HG02588 (cell line): ENCODE measurements around the gene RAB10.
"Not testable (repeated sequence)": the region's sequence is repeated elsewhere in the genome, so short reads cannot be mapped to it uniquely, and the experiment has no call there.

ENCODE experiments used
- ATAC-seq: cut with Tn5 transposase; IDR thresholded peaks from one replicate; pipeline ENCODE4 v1.9.1; 2021; ENCODE audit warnings: mild to moderate bottlenecking, moderate library complexity; ENCODE audit not compliant: unreplicated experiment

The RAB10 gene

GRCh38 chr2:26054598-26055348 lies 20.9 kb downstream of the RAB10 start:
- no peak for ATAC-seq

- no peak for ATAC-seq
Observed at GRCh38 chr2:26058390-26058789, 24.5 kb downstream of the RAB10 start.

GRCh38 chr2:26059542-26059941 lies 25.7 kb downstream of the RAB10 start:
- no peak for ATAC-seq

GRCh38 chr2:26061539-26061938 lies 27.7 kb downstream of the RAB10 start:
- no peak for ATAC-seq

- no peak for ATAC-seq
Observed at GRCh38 chr2:26064846-26065245, 31.0 kb downstream of the RAB10 start.

GRCh38 chr2:26067186-26067974 lies 33.5 kb downstream of the RAB10 start:
- ATAC-seq = no peak

GRCh38 chr2:26067980-26068507 lies 34.2 kb downstream of the RAB10 start:
- ATAC-seq = no peak

GRCh38 chr2:26068602-26069298 lies 34.9 kb downstream of the RAB10 start:
- peak; percentile 85 for ATAC-seq

GRCh38 chr2:26070730-26071129 lies 36.8 kb downstream of the RAB10 start:
- ATAC-seq = no peak

GRCh38 chr2:26072925-26073768 lies 39.3 kb downstream of the RAB10 start:
- ATAC-seq = no peak

- ATAC-seq = no peak
Observed at GRCh38 chr2:26073830-26074229, 39.9 kb downstream of the RAB10 start.

GRCh38 chr2:26074676-26075075 lies 40.8 kb downstream of the RAB10 start:
- ATAC-seq = no peak

GRCh38 chr2:26075173-26075572 lies 41.3 kb downstream of the RAB10 start:
- no peak for ATAC-seq

GRCh38 chr2:26076001-26076587 lies 42.2 kb downstream of the RAB10 start:
- ATAC-seq = no peak

GRCh38 chr2:26077291-26077690 lies 43.4 kb downstream of the RAB10 start:
- no peak for ATAC-seq

GRCh38 chr2:26078939-26079338 lies 45.1 kb downstream of the RAB10 start:
- ATAC-seq = no peak

- no peak for ATAC-seq
Observed at GRCh38 chr2:26080356-26080755, 46.5 kb downstream of the RAB10 start.

- not testable (repeated sequence) for ATAC-seq
Observed at GRCh38 chr2:26080925-26081324, 47.0 kb downstream of the RAB10 start.

GRCh38 chr2:26081556-26081955 lies 47.7 kb downstream of the RAB10 start:
- ATAC-seq = no peak

- no peak for ATAC-seq
Observed at GRCh38 chr2:26086155-26086637, 52.3 kb downstream of the RAB10 start.
